ENCODE data around the gene PAX5.

Gene PAX5

DNA sequence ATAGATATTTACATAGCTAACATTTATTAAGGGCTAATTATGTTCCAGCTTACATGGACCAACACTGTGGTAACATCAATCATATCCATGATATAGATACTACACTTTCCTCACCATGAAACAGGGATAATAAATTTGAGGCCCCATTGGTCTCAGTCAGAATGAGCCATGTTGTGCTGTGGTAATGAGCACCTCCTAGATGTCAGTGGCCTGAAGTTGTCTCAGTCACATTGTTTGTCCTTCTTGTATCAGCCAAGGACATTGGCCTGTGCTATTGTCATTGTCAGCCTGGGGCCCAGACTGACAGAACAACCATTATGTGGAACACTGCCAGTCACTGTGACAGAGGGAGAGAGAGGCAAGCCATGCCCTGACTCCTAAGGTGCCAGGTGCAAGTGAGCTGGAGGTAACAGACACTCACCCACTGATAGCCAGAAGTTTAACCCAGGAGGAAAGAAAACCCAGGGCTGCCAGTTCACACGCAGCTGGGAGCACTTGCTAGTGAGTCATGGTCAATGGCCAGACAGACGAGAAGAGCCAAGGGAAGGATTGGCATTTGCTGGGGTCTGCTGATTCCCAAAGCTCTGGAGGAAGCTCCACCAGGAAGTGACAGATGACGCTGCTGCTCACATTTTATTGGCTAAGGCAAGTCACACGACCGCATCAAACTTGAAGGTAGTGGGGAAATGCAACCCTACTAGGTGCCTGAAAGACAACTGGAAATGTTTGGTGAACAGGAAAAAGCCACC, 237.2 kb downstream of the PAX5 start:
- H3K4me2 ChIP-seq (ENCODE audit: low read length): no peak overlapping the region
- no peaks in the 10 kb centered on the region for H3K9me2 ChIP-seq (replicated peaks; ENCODE audit: control insufficient read depth, low read length)
- H3K27me3 ChIP-seq (ENCODE audit: control insufficient read depth, low read length): peaks cover 4% of the 10 kb centered on the region; the same call in 1 of the 2 replicates
- H3K79me2 ChIP-seq (ENCODE audit: control insufficient read depth, low read length): no peaks in the 10 kb centered on the region
- H3F3A ChIP-seq (ENCODE audit: control insufficient read depth, insufficient read depth): no peaks in the 10 kb centered on the region
- H4K20me1 ChIP-seq (ENCODE audit: control insufficient read depth, insufficient read depth, low read depth, low read length): no peaks in the 10 kb centered on the region
- TF ChIP-seq, protein P1, sequence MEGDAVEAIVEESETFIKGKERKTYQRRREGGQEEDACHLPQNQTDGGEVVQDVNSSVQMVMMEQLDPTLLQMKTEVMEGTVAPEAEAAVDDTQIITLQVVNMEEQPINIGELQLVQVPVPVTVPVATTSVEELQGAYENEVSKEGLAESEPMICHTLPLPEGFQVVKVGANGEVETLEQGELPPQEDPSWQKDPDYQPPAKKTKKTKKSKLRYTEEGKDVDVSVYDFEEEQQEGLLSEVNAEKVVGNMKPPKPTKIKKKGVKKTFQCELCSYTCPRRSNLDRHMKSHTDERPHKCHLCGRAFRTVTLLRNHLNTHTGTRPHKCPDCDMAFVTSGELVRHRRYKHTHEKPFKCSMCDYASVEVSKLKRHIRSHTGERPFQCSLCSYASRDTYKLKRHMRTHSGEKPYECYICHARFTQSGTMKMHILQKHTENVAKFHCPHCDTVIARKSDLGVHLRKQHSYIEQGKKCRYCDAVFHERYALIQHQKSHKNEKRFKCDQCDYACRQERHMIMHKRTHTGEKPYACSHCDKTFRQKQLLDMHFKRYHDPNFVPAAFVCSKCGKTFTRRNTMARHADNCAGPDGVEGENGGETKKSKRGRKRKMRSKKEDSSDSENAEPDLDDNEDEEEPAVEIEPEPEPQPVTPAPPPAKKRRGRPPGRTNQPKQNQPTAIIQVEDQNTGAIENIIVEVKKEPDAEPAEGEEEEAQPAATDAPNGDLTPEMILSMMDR (IDR thresholded peaks at IDR 0.05; ENCODE audit: low read depth, low read length, poor library complexity, severe bottlenecking): no peak
- TF ChIP-seq EZH2phosphoT487 (IDR thresholded peaks at IDR 0.05; ENCODE audit: borderline replicate concordance, low read length): no peak
- no peak overlapping the region for H3K4me3 ChIP-seq (ENCODE audit: low read length)
- H3K4me1 ChIP-seq (ENCODE audit: control insufficient read depth, low read length): no peaks in the 10 kb centered on the region
- no peak overlapping the region for H3K27ac ChIP-seq (ENCODE audit: low read depth, low read length)
- H3K36me3 ChIP-seq (ENCODE audit: control insufficient read depth, low read length): no peaks in the 10 kb centered on the region
- peaks cover 21% of the 10 kb centered on the region for H3K9me3 ChIP-seq (ENCODE audit: control insufficient read depth, insufficient read depth, low read length)

DNA sequence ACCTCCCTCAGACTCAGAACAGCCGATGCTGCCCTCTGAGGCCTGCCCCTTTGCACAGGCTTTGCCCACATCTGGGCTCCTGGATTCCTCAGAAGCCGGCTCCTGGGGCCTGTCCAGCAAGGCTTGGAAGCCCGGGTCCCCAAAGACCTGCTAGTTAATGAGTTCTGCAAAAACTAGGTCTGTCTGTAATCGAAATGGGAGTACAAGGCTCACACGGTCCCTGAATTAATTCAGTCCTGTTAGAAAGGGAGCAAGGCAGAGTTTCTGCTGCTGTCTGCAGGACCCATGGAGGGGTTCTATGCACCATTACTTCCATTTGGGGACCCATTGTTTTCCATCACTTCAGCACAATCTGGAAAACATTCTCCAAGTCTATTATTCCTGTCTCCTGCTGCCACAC, 239.6 kb downstream of the PAX5 start:
- Histone ChIP-seq H3K4me1 (ENCODE audit: control insufficient read depth, low read length) (no peaks in the 10 kb centered on the region), H3K27me3 (ENCODE audit: control insufficient read depth, low read length) (no peaks in the 10 kb centered on the region), H3K9me3 (ENCODE audit: control insufficient read depth, insufficient read depth, low read length) (peaks cover 21% of the 10 kb centered on the region), H4K20me1 (ENCODE audit: control insufficient read depth, insufficient read depth, low read depth, low read length) (no peaks in the 10 kb centered on the region), H3K36me3 (ENCODE audit: control insufficient read depth, low read length) (no peaks in the 10 kb centered on the region), H3K27ac (ENCODE audit: low read depth, low read length) (no peak overlapping the region), H3K4me3 (ENCODE audit: low read length) (no peak overlapping the region), H3F3A (ENCODE audit: control insufficient read depth, insufficient read depth) (no peaks in the 10 kb centered on the region), H3K79me2 (ENCODE audit: control insufficient read depth, low read length) (no peaks in the 10 kb centered on the region), H3K9me2 (replicated peaks; ENCODE audit: control insufficient read depth, low read length) (no peaks in the 10 kb centered on the region), H3K4me2 (ENCODE audit: low read length) (no peak overlapping the region)
- TF ChIP-seq, protein P1 (IDR thresholded peaks at IDR 0.05; ENCODE audit: low read depth, low read length, poor library complexity, severe bottlenecking): no peak
- TF ChIP-seq EZH2phosphoT487 (IDR thresholded peaks at IDR 0.05; ENCODE audit: borderline replicate concordance, low read length): no peak

DNA sequence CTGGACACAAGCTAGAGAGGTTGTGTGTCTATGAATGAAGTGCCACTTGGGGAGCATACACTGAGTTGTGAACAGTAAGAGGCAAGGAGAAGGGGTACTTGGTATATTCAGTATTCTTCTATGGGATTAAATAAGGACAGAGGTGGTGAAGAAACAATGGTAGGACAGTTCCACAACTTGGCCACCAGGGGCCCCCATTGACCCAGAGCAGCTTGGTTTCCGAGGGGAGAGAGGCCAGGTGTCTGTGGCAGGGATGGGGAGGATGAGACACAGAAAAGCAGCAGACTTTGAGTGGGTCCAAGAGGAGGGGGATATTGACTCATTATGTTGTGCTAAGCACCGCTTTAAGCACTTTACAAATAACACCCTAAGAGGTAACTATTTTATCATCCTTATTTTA, 240.8 kb downstream of the PAX5 start:
- no peaks in the 10 kb centered on the region for H3K4me1 ChIP-seq (ENCODE audit: control insufficient read depth, low read length)
- H3F3A ChIP-seq (ENCODE audit: control insufficient read depth, insufficient read depth): no peaks in the 10 kb centered on the region
- TF ChIP-seq, protein P1 (IDR thresholded peaks at IDR 0.05; ENCODE audit: low read depth, low read length, poor library complexity, severe bottlenecking): peak; percentile 70
- no peak for TF ChIP-seq EZH2phosphoT487 (IDR thresholded peaks at IDR 0.05; ENCODE audit: borderline replicate concordance, low read length)
- H3K27ac ChIP-seq (ENCODE audit: low read depth, low read length): no peak overlapping the region
- peaks cover 21% of the 10 kb centered on the region for H3K9me3 ChIP-seq (ENCODE audit: control insufficient read depth, insufficient read depth, low read length)
- no peaks in the 10 kb centered on the region for H3K79me2 ChIP-seq (ENCODE audit: control insufficient read depth, low read length)
- H4K20me1 ChIP-seq (ENCODE audit: control insufficient read depth, insufficient read depth, low read depth, low read length): no peaks in the 10 kb centered on the region
- no peaks in the 10 kb centered on the region for H3K9me2 ChIP-seq (replicated peaks; ENCODE audit: control insufficient read depth, low read length)
- H3K4me3 ChIP-seq (ENCODE audit: low read length): no peak overlapping the region
- H3K27me3 ChIP-seq (ENCODE audit: control insufficient read depth, low read length): no peaks in the 10 kb centered on the region
- H3K4me2 ChIP-seq (ENCODE audit: low read length): no peak overlapping the region
- no peaks in the 10 kb centered on the region for H3K36me3 ChIP-seq (ENCODE audit: control insufficient read depth, low read length)

Data from DOHH2 (cell line).